Cardiac muscle cell (in vitro differentiated cells and primary cell): ENCODE data around the gene OVCA2. TPM values are rescaled to one million over a fixed set of nuclear protein-coding genes. Genes with fewer than 3 reads are reported as not detected.

Experiments
- DNase-seq, 2 donors: peaks; one replicate each; pipeline versions ENCODE4 v3.0.0 to v3.0.0-alpha.2; 2010 to 2017; ENCODE audit warnings: low read depth in 1 of 2, low spot score in 1 of 2
- H3K27ac ChIP-seq: fragments of 200-600 bp; sonication (generic); 2 replicates; pipeline ENCODE4 v1.5.1; 2016
- H3K27me3 ChIP-seq: fragments of 200-600 bp; sonication (generic); 2 replicates; pipeline ENCODE4 v1.6.0; 2016; ENCODE audit warnings: control low read depth
- H3K36me3 ChIP-seq: fragments of 200-600 bp; sonication (generic); 2 replicates; pipeline ENCODE4 v1.5.1; 2016; ENCODE audit warnings: control low read depth
- H3K4me1 ChIP-seq: fragments of 200-600 bp; sonication (generic); 2 replicates; pipeline ENCODE4 v1.8.1; 2017; ENCODE audit warnings: low read depth, mild to moderate bottlenecking, mixed run types
- H3K4me3 ChIP-seq: fragments of 200-600 bp; sonication (generic); 2 replicates; pipeline ENCODE4 v1.5.1; 2016; ENCODE audit warnings: mild to moderate bottlenecking
- H3K9me3 ChIP-seq: fragments of 200-600 bp; sonication (generic); 2 replicates; pipeline ENCODE4 v1.5.1; 2017; ENCODE audit warnings: low read depth, mild to moderate bottlenecking, control low read depth
- CTCF ChIP-seq: IDR thresholded peaks from 2 replicates; pipeline ENCODE4 v1.5.1; 2012; ENCODE audit warnings: low read depth, mild to moderate bottlenecking, low read length
- polyA plus RNA-seq: library from polyadenylated mRNA; unstranded; fragments of >200 nt; fragmentation: Nextera tagmentation; extraction: Ambion mirVana; gene quantifications from 2 replicates; pipeline ENCODE4 v1.2.1, GENCODE V29; 2016
- total RNA-seq: library from RNA; depleted of rRNA; stranded (reverse); fragments of >200 nt; gene quantifications from 2 replicates; pipeline ENCODE4 v1.2.3, GENCODE V29; 2016

OVCA2 gene
- total and polyA plus RNA-seq, 2 experiments from 2014 or later: 36.8 to 40.6 TPM

- no peak overlapping the region for H3K27ac ChIP-seq
- H3K4me1 ChIP-seq: no peaks in the 10 kb centered on the region
- no peaks in the 10 kb centered on the region for H3K27me3 ChIP-seq
- H3K36me3 ChIP-seq: no peaks in the 10 kb centered on the region
- H3K9me3 ChIP-seq: no peaks in the 10 kb centered on the region
- no peak for DNase-seq
- H3K4me3 ChIP-seq: no peak overlapping the region
- TF ChIP-seq CTCF: no peak
Measured at GRCh38 chr17:2017274-2017941, 24.4 kb upstream of the OVCA2 start.

GRCh38 chr17:2018716-2019510 lies 22.9 kb upstream of the OVCA2 start:
- no peak for TF ChIP-seq CTCF
- H3K4me3 ChIP-seq: no peak overlapping the region
- no peak overlapping the region for H3K27ac ChIP-seq
- H3K36me3 ChIP-seq: no peaks in the 10 kb centered on the region
- H3K27me3 ChIP-seq: peaks cover 4% of the 10 kb centered on the region
- H3K9me3 ChIP-seq: no peaks in the 10 kb centered on the region
- peaks cover 6% of the 10 kb centered on the region for H3K4me1 ChIP-seq
- no peak for DNase-seq

- no peak for DNase-seq
- H3K36me3 ChIP-seq: no peaks in the 10 kb centered on the region
- no peaks in the 10 kb centered on the region for H3K9me3 ChIP-seq
- peaks cover 6% of the 10 kb centered on the region for H3K4me1 ChIP-seq
- H3K27ac ChIP-seq: no peak overlapping the region
- no peak for TF ChIP-seq CTCF
- H3K4me3 ChIP-seq: no peak overlapping the region
- peaks cover 9% of the 10 kb centered on the region for H3K27me3 ChIP-seq
Measured at GRCh38 chr17:2019723-2020122, 22.1 kb upstream of the OVCA2 start.

- H3K27ac ChIP-seq: no peak overlapping the region
- H3K27me3 ChIP-seq: peaks cover 10% of the 10 kb centered on the region
- H3K9me3 ChIP-seq: no peaks in the 10 kb centered on the region
- H3K4me3 ChIP-seq: no peak overlapping the region
- no peaks in the 10 kb centered on the region for H3K36me3 ChIP-seq
- no peak for DNase-seq
- H3K4me1 ChIP-seq: peaks cover 6% of the 10 kb centered on the region
- no peak for TF ChIP-seq CTCF
Measured at GRCh38 chr17:2020721-2021120, 21.1 kb upstream of the OVCA2 start.

GRCh38 chr17:2022647-2023240 lies 19.1 kb upstream of the OVCA2 start:
- Histone ChIP-seq H3K27ac (no peak overlapping the region), H3K36me3 (no peaks in the 10 kb centered on the region), H3K4me3 (peak overlapping the region; percentile 81), H3K9me3 (no peaks in the 10 kb centered on the region), H3K27me3 (peaks cover 10% of the 10 kb centered on the region), H3K4me1 (peaks cover 6% of the 10 kb centered on the region)
- no peak for DNase-seq
- TF ChIP-seq CTCF: no peak
